GM23248 (cell line): Measurements from ENCODE around the gene FAM210A. TPM values are rescaled to one million over a fixed set of nuclear protein-coding genes. Genes with fewer than 3 reads are reported as not detected.

ENCODE experiments used
- DNase-seq: peaks from one replicate; pipeline ENCODE4 v3.0.0-alpha.2; 2015
- H2AFZ ChIP-seq: fragments of 200-600 bp; sonication (generic); 2 replicates; pipeline ENCODE4 v1.6.1; 2016; ENCODE audit warnings: antibody characterized with exemption
- H3F3A ChIP-seq: fragments of 200-600 bp; sonication (generic); 2 replicates; pipeline ENCODE4 v1.6.1; 2016; ENCODE audit warnings: mild to moderate bottlenecking, antibody characterized with exemption, mixed run types; ENCODE audit not compliant: insufficient read depth
- H3K27ac ChIP-seq: fragments of 200-600 bp; sonication (generic); 2 replicates; pipeline ENCODE4 v1.5.1; 2016; ENCODE audit warnings: mild to moderate bottlenecking
- H3K27me3 ChIP-seq: fragments of 200-600 bp; sonication (generic); replicated peaks from 2 replicates; pipeline ENCODE4 v1.6.1; 2016; ENCODE audit warnings: mild to moderate bottlenecking; ENCODE audit not compliant: insufficient read depth
- H3K36me3 ChIP-seq: fragments of 200-600 bp; sonication (generic); 2 replicates; pipeline ENCODE4 v1.6.1; 2016; ENCODE audit warnings: low read depth, mild to moderate bottlenecking
- H3K4me1 ChIP-seq: fragments of 200-600 bp; sonication (generic); 2 replicates; pipeline ENCODE4 v1.6.1; 2016; ENCODE audit warnings: mild to moderate bottlenecking; ENCODE audit not compliant: insufficient read depth
- H3K4me2 ChIP-seq: fragments of 200-600 bp; sonication (generic); one replicate; pipeline ENCODE4 v1.6.1; 2016; ENCODE audit warnings: mild to moderate bottlenecking; ENCODE audit not compliant: unreplicated experiment
- H3K4me3 ChIP-seq: fragments of 200-600 bp; sonication (generic); 2 replicates; pipeline ENCODE4 v1.5.1; 2016; ENCODE audit warnings: mild to moderate bottlenecking
- H3K79me2 ChIP-seq: fragments of 200-600 bp; sonication (generic); 2 replicates; pipeline ENCODE4 v1.6.1; 2016; ENCODE audit warnings: mild to moderate bottlenecking; ENCODE audit not compliant: insufficient read depth
- H3K9ac ChIP-seq: fragments of 200-600 bp; sonication (generic); 2 replicates; pipeline ENCODE4 v1.6.1; 2016; ENCODE audit warnings: mild to moderate bottlenecking
- H3K9me2 ChIP-seq: fragments of 200-600 bp; sonication (generic); 2 replicates; pipeline ENCODE4 v1.6.1; 2016; ENCODE audit warnings: mixed run types, mild to moderate bottlenecking, moderate library complexity; ENCODE audit not compliant: insufficient read depth
- H3K9me3 ChIP-seq: fragments of 200-600 bp; sonication (generic); one replicate; pipeline ENCODE4 v1.6.1; 2017; ENCODE audit warnings: low read depth
- H4K20me1 ChIP-seq: fragments of 200-600 bp; sonication (generic); 2 replicates; pipeline ENCODE4 v1.6.0; 2016; ENCODE audit not compliant: insufficient read depth
- EZH2 ChIP-seq: fragments of 200-600 bp; sonication (generic); IDR thresholded peaks from 2 replicates; pipeline ENCODE4 v1.6.1; 2018; ENCODE audit warnings: antibody characterized with exemption, mild to moderate bottlenecking; ENCODE audit not compliant: insufficient read depth, poor library complexity, severe bottlenecking
- EZH2phosphoT487 ChIP-seq: fragments of 200-600 bp; sonication (generic); IDR thresholded peaks from 2 replicates; pipeline ENCODE4 v1.6.1; 2018; ENCODE audit warnings: antibody characterized with exemption, moderate library complexity, mild to moderate bottlenecking, low read depth; ENCODE audit not compliant: insufficient read depth
- WGBS, 2 experiments: methylation state at CpG; one replicate each; pipeline ENCODE4 v1.1.6; 2015 to 2017; ENCODE audit warnings: low lambda C conversion rate in 2 of 2, low coverage in 1 of 2; ENCODE audit errors: missing lambda C conversion rate in 2 of 2; 5-methylcytosine and 5-hydroxymethylcytosine counted together
- in situ Hi-C: fragments of 300-500 bp; cut with MboI; formaldehyde crosslinking; loops from 2 replicates; pipeline ENCODE4 v1.15.0; 2020
- polyA plus RNA-seq: library from polyadenylated mRNA; unstranded; fragments of >200 nt; fragmentation: Nextera tagmentation; extraction: Ambion mirVana; gene quantifications from 2 replicates; pipeline ENCODE4 v1.2.1, GENCODE V29; 2016
- total RNA-seq: library from RNA; depleted of rRNA; stranded (reverse); fragments of >200 nt; shearing (Covaris generic); gene quantifications from 2 replicates; pipeline ENCODE4 v1.2.3, GENCODE V29; 2014

The FAM210A gene
- total and polyA plus RNA-seq, 2 experiments from 2014 or later, result 14.2 to 24.9 TPM

- TF ChIP-seq EZH2phosphoT487, result no peak
- no peak for TF ChIP-seq EZH2
- Histone ChIP-seq H3K4me3 (no peak overlapping the region), H3K9ac (no peak overlapping the region), H3K4me2 (no peak overlapping the region), H3K27me3 (no peaks in the 10 kb centered on the region), H3K4me1 (no peaks in the 10 kb centered on the region), H3K36me3 (peaks cover 57% of the 10 kb centered on the region), H4K20me1 (no peaks in the 10 kb centered on the region), H3K79me2 (no peaks in the 10 kb centered on the region), H3K9me3 (no peaks in the 10 kb centered on the region), H2AFZ (no peak overlapping the region), H3K27ac (no peak overlapping the region), H3K9me2 (no peaks in the 10 kb centered on the region), H3F3A (no peaks in the 10 kb centered on the region)
- WGBS, 2 experiments, result 60 to 69% methylated on average over 3 of the region's 3 CpGs
- in situ Hi-C loops, result loop anchor here (10.0 kb wide), 1 partner anchor 61 kb away; no protein-coding TSS in a partner anchor
- no peak for DNase-seq
Measured at GRCh38 chr18:13745696-13746095, 19.3 kb upstream of the FAM210A start.

- 96 to 98% methylated on average over 2 of the region's 2 CpGs for WGBS, 2 experiments
- Histone ChIP-seq H3K4me3 (no peak overlapping the region), H3F3A (no peaks in the 10 kb centered on the region), H2AFZ (no peak overlapping the region), H3K27ac (no peak overlapping the region), H3K9me3 (no peaks in the 10 kb centered on the region), H3K9ac (no peak overlapping the region), H3K36me3 (peaks cover 63% of the 10 kb centered on the region), H3K4me2 (no peak overlapping the region), H3K4me1 (no peaks in the 10 kb centered on the region), H4K20me1 (no peaks in the 10 kb centered on the region; the same call in 1 of the 2 replicates), H3K27me3 (no peaks in the 10 kb centered on the region), H3K9me2 (no peaks in the 10 kb centered on the region), H3K79me2 (peaks cover 47% of the 10 kb centered on the region)
- in situ Hi-C loops, result no loop called here
- no peak for DNase-seq
- TF ChIP-seq EZH2 (no peak), EZH2phosphoT487 (no peak)
Measured at GRCh38 chr18:13735681-13736080, 9.3 kb upstream of the FAM210A start.

DNA sequence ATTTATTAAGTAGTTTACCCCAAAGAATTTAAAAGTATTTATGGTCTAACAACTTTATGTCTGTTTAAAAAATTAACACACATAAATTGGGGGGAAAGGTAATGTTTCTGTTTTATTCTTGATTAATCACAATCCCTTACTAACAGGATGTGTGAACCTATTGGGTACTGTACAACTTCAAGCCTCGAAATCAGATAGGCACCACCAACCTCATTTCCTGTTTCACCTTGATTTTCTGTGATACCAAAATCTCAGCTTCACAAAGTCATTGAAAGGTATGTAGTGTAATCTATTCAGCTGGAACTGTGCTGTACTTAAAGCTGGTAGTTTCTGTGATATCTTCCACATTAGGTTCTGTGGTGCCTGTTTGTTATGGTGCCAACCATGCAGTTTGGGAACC is 4.1 kb upstream of the FAM210A start:
- TF ChIP-seq EZH2 (no peak), EZH2phosphoT487 (no peak)
- Histone ChIP-seq H4K20me1 (no peaks in the 10 kb centered on the region; the same call in 1 of the 2 replicates), H3K9me3 (no peaks in the 10 kb centered on the region), H3K4me3 (no peak overlapping the region), H3K36me3 (peaks cover 11% of the 10 kb centered on the region), H3K27ac (no peak overlapping the region), H3K4me1 (peaks cover 8% of the 10 kb centered on the region), H3K27me3 (no peaks in the 10 kb centered on the region), H3K9ac (no peak overlapping the region), H3K9me2 (no peaks in the 10 kb centered on the region), H3F3A (0 out of 2 replicates have a peak, but pooled peaks cover 4% of the 10 kb centered on the region), H3K4me2 (no peak overlapping the region), H3K79me2 (peaks cover 91% of the 10 kb centered on the region), H2AFZ (no peak overlapping the region)
- in situ Hi-C loops, result no loop called here
- no peak for DNase-seq
- 91 to 100% methylated on average over 1 of the region's 1 CpG for WGBS, 2 experiments

- TF ChIP-seq EZH2phosphoT487 (no peak), EZH2 (no peak)
- H3K36me3 ChIP-seq, result no peaks in the 10 kb centered on the region
- peak overlapping the region; percentile 99 for H3K9ac ChIP-seq
- H4K20me1 ChIP-seq, result no peaks in the 10 kb centered on the region; the same call in 1 of the 2 replicates
- no peaks in the 10 kb centered on the region for H3K9me2 ChIP-seq
- peak; percentile 83 for DNase-seq
- peaks cover 24% of the 10 kb centered on the region for H3K4me1 ChIP-seq
- peak overlapping the region; percentile 98 for H3K4me2 ChIP-seq
- peak overlapping the region; percentile 98 for H3K27ac ChIP-seq
- H3K27me3 ChIP-seq, result no peaks in the 10 kb centered on the region
- peak overlapping the region; percentile 91 for H2AFZ ChIP-seq
- 0 out of 2 replicates have a peak, but pooled peaks cover 4% of the 10 kb centered on the region for H3F3A ChIP-seq
- WGBS, 2 experiments, result 1 to 2% methylated on average over 30 of the region's 30 CpGs
- no peaks in the 10 kb centered on the region for H3K9me3 ChIP-seq
- in situ Hi-C loops, result no loop called here
- peaks cover 97% of the 10 kb centered on the region for H3K79me2 ChIP-seq
- peak overlapping the region; percentile 98 for H3K4me3 ChIP-seq
Measured at GRCh38 chr18:13726972-13727331, 594 bp upstream of the FAM210A start.

- H3K27me3 ChIP-seq, result no peaks in the 10 kb centered on the region
- H3K9me2 ChIP-seq, result no peaks in the 10 kb centered on the region
- in situ Hi-C loops, result no loop called here
- TF ChIP-seq EZH2 (no peak), EZH2phosphoT487 (no peak)
- H3K4me2 ChIP-seq, result peak overlapping the region; percentile 85
- H3K27ac ChIP-seq, result peak overlapping the region; percentile 98
- H3K4me1 ChIP-seq, result peaks cover 24% of the 10 kb centered on the region
- H2AFZ ChIP-seq, result peak overlapping the region; percentile 91
- WGBS, 2 experiments, result 1 to 2% methylated on average over 29 to 33 of the region's 35 CpGs
- peak; percentile 40 for DNase-seq
- H4K20me1 ChIP-seq, result no peaks in the 10 kb centered on the region; the same call in 1 of the 2 replicates
- H3F3A ChIP-seq, result 0 out of 2 replicates have a peak, but pooled peaks cover 4% of the 10 kb centered on the region
- H3K4me3 ChIP-seq, result peak overlapping the region; percentile 98
- peaks cover 97% of the 10 kb centered on the region for H3K79me2 ChIP-seq
- H3K9me3 ChIP-seq, result no peaks in the 10 kb centered on the region
- H3K9ac ChIP-seq, result peak overlapping the region; percentile 99
- no peaks in the 10 kb centered on the region for H3K36me3 ChIP-seq
Measured at GRCh38 chr18:13725566-13726231, 659 bp downstream of the FAM210A start.
